Endothelial cell of hepatic sinusoid (primary cell): ENCODE results near the gene DEPP1.
"Not testable (repeated sequence)": the region's sequence is repeated elsewhere in the genome, so short reads cannot be mapped to it uniquely, and the experiment has no call there.

ENCODE experiments used
- in situ Hi-C: cut with HindIII; loops from 2 replicates; pipeline ENCODE4 v1.10.0; 2017; ENCODE audit warnings: low sequenced_read_pairs

Gene DEPP1, protein sequence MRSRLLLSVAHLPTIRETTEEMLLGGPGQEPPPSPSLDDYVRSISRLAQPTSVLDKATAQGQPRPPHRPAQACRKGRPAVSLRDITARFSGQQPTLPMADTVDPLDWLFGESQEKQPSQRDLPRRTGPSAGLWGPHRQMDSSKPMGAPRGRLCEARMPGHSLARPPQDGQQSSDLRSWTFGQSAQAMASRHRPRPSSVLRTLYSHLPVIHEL

DNA sequence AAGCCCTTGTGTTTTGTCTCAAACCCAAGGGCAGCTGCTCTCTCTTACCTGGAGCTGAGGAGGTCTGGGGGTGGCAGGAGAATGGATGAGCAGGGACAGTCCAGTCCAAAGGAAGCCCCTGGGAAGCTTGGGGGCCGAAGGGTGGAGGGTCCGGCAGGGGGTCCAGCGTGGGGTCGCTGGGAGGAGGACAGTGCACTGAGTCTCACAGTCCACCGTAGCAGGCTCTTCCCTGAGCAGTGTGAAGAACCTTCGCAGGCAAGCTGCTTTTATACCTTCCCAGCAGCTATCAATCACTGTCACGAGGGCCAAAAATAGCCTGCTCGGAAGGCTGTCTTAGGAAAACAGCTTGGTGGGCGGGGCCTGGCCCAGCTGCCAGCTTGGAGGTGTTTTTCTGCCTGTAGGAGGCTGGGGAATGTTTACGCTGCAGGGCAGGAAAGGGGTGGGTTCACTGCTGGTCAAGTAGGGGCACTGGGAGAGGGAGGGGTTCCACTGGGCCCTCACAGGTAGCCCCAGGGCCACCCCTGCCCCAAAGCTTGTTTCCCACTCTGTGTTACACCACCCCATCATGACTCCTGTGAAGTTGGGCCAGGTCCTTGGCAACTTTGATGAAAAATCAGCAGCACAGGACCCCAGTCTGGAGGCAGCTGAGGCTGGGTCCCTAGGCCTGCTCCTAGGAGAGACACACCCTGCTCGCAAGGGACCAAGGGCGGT lies at the start of gene DEPP1:
TSS of gene DEPP1 (minus strand) at position 240 of the 711 bp plus-strand sequence. CDS start 779 bp downstream, outside the sequence.
- in situ Hi-C loops = no loop called here

DNA sequence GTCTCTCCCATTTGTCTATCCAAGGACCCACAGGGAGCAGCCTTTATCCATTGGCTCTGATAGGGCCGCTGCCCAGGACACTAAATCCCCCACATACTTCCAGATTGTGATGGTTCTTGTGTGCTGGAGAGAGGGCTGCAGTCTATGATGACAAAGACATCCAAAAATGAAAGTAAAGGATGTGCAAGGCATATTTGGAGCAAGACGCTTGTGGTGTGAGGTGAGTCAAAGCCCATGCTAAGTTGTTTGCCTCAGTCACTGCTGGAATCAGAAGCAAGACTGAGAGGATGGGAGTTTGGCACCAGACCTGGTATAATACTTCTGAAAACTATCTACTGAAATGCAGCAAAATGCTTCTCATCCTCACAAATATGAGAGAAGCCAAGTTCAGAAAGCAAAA lies 44.8 kb upstream of the DEPP1 start:
- in situ Hi-C loops = no loop called here

DNA sequence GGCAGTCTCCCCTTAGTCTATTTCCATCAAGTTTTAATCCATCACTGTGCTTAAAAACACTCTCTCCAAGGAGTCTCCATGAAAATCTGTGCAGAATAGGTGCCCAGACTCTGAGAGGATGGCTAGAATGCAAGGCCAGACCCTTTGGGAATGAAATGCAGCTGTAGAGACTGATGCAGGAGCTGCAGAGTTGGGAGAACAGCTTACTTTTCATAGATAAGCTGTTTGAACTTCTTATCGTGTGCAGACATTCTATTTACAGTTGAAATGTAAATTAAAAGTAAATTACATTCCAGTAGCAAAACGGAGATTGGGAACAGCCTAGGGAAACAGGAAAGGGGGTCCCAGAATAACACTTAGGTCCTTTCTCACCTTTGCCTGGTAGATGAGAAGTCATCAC lies 37.0 kb upstream of the DEPP1 start:
- in situ Hi-C loops = no loop called here

DNA sequence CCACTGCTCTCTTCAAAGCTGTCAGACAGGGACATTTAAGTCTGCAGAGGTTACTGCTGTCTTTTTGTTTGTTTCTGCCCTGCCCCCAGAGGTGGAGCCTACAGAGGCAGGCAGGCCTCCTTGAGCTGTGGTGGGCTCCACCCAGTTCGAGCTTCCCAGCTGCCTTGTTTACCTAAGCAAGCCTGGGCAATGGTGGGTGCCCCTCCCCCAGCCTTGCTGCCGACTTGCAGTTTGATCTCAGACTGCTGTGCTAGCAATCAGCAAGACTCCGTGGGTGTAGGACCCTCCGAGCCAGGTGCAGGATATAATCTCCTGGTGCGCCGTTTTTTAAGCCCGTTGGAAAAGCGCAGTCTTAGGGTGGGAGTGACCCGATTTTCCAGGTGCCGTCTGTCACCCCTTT lies 35.9 kb upstream of the DEPP1 start:
- in situ Hi-C loops = not testable (repeated sequence)

DNA sequence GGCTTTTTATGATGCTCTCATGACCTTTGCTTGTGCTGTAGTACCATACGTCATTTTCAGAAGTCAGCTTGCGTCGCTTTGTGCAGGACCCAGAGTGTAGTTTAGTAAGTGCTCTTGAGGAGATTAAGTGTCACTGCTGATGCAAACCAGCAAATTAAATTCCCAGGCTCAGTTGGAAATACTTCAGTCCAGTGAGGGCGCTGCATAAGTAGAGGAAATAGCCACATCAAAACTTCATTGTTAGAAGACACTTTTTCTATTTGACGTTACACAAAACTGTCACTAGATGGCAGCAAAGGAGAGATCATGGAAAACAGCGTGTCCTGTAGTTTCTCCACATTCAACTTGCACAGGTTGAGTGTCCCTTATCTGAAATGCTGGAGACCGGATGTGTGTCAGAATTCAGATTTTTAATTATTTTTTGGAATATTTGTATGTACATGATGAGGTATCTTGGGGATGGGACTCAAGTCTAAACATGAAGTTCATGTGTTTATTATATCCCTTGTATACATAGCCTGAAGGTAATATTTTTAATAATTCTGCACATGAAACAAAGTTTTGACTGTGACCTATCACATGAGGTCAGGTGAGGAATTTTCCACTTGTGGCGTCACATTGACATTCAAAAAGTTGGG lies 30.0 kb upstream of the DEPP1 start:
- in situ Hi-C loops = no loop called here

DNA sequence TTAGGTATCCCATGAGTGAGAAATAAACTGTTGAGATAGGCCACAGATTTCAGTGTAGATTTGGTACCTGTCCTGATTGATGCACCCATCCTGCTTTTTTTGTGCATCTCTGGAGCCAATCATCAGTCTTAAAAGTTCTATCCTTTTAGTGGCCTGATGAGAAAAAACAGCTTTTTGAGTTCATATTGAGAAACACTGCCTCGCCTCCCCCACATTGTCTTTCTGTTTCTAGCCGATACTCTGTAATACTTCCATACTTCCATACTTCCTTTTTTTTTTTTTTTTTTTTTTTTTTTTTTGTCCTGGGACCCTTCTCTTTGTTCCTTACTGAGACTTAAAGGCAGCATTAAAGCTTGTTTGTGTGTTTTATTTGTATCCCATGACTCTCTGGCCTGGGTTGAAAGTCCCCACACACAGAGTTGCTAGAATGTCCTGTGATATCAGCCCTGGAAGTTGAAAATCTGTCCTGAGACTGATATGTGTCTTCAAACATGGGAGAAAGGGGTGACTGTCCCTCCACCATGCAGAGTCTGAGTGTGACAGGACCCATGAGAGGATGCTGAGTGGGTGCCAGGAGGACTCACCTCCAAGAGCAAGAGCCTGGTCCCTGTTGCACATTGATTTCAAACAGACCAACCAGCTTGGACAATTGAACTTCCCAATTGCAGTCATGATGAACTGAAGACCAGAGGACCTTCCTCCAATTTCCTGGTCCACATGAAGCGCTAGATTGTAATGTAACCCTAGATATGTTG lies 27.8 kb upstream of the DEPP1 start:
- in situ Hi-C loops = no loop called here

DNA sequence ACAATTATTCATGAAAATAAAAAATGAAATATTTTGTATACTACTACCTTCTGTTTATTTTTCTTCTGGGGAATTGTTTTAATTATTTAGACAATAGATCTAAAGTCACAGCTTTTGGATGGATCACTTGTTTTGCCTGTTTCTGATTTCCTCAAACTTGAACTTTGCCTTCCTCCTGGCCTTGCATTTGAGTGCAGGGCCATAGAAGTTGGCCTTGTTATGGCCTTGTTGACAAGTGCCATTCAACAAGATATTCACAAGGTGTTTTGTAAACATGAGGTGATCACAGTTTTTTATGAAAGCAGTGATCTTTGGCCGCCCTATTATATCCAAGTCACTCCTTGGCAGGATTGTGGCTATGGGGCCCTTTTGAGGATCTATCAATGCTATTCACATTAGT lies 26.7 kb upstream of the DEPP1 start:
- in situ Hi-C loops = no loop called here

DNA sequence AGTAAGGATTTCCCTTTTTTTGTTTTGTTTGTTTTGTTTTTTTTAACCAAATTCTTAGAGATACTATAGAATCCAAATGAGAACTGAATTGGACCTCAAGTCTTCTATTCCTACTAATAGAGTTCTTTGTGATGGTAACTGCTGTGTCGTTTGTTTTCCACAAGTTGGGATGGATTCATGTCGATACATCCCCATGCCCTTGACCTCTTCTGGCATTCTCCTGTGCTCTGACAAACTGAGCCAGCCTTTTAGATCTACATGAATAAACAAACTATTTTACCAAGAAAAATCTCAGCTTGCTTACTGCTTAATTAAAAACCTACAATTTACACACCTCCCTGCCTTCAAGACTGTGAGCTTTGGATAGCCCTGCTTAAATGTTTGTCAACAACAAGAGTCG lies 26.1 kb upstream of the DEPP1 start:
- in situ Hi-C loops = no loop called here

DNA sequence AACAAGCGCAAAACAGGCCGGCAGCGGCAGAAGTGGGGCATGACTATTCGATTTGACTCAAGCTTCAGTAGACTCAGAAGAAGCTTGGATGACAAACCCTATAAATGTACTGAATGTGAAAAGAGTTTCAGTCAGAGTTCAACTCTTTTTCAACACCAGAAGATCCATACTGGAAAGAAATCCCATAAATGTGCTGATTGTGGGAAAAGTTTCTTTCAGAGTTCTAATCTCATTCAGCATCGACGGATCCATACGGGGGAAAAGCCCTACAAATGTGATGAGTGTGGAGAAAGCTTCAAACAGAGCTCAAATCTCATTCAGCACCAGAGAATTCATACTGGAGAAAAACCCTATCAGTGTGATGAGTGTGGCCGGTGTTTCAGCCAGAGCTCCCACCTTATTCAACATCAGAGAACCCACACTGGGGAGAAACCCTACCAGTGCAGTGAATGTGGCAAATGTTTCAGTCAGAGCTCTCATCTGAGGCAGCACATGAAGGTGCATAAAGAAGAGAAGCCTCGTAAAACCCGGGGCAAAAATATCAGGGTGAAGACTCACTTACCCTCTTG lies 24.9 kb upstream of the DEPP1 start:
- in situ Hi-C loops = no loop called here

DNA sequence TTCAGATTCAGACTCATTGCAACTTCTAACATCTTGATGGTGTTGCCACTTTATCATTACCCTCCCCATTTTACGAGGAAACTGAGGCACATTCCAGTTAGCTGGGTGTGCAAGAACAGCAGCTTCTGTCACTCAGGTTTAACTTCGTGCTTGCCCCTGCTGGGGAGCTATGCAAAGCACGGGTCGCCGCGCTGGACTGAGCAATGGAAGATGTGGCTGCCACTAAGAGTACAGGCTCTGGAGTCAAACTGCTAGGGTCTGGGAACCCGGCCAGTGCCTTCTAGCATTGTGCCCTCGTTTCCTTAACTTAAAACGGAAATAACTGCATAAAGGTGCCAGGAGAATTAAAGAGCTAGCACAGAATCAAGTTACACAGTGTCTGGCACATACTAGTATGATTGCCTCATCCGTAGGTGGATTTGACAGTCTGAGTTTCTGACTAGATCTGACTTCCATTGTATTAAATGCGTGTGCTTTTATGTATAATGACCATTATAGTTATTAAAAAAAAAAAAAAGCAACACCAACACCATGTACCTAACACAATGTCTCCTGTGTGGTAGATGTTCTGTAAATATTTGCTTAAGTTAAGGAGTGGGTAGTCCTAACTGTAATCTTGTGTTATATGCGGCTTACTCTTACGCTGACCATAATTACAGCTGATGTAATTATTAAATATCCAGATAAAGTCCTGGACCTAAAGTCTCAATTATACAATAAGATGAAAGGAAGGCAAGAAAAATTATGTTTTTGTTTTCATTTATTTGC lies 23.0 kb upstream of the DEPP1 start:
- in situ Hi-C loops = no loop called here

DNA sequence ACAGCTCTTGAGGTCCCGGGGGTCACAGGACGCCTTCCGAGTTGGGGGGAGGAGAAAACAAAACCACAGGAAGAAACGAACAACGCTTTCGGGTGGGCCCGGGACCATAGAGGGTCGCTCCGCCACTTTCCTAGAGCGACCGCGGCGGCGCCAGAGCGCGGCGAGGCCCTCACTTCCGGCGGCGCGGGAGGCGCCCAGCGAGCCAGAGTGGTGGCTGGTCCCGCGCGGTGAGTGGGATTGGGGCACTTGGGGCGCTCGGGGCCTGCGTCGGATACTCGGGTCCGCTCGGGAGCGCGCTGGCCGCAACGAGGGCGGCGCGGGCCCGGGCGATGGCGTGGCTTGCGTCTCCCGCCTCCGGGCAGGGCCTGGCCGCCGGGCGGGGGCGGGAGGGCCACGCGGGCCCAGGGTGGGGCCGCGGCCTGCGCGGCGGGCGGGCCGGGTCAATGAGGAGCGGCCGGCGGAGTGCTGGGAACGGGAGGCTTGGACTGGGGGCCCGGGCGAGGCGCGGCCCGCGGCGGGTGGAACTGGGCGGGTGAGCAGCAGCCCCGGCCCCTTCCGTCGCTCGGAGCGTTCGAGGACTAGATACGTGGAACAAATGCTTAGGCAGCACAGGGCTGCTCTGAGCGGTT lies 22.3 kb upstream of the DEPP1 start, which contains the start of gene ZNF22:
TSS of gene ZNF22 (plus strand) at position 172 of the 629 bp plus-strand sequence. CDS start 2,446 bp downstream, outside the sequence.
- in situ Hi-C loops = no loop called here

DNA sequence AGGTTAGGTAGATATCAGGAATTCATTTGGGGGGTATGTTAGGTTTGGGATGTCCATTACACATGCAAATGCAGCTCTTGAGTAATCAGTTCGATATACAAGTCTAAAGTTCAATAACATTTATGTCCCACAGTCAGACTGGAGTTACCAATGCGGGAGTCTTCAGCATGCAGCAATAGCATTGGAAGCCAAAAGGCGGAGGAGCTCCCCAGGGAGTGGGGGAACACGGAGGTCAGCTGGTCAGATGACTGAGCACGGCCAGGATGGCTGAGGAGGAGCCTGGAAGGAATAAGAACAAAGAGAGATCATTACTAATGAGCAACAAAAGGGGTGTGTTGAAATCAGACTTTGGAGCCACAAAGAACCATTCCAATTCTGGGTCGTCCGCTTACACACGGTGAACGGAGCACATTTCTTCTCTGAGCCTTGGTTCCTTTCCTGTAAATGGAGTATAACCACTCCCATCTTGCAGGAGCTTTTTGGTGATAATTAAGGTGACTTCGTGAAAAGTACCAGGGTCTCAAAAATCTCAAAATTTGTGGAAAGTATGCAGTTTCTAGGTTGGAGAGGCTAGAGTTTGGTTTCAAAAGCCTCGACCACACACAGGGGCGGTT lies 21.6 kb upstream of the DEPP1 start:
- in situ Hi-C loops = no loop called here

DNA sequence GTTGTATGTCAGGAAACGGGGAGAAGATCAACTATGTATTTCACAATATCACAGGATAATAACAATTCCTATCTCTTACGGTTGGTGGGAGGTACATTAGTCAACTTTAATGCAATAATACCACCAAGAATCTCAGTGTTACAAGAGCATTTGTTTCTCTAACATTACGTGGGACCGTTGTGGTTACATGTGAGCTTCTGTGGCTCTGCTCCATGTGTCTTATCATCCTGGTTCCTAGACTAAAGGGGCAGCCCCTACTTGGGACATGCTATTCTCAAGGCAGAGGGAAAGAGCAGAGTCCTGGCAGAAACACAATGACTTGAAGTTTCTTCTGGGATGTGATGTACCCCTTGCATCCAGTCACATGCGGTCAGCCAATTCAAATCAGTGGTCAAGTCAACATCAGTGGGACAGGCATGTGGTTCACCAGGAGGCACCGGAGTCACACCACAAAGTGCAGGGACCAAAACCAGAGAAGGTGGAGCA lies 19.6 kb upstream of the DEPP1 start:
- in situ Hi-C loops = loop anchor here (5.0 kb wide), 1 partner anchor 36 kb away; no protein-coding TSS in a partner anchor

DNA sequence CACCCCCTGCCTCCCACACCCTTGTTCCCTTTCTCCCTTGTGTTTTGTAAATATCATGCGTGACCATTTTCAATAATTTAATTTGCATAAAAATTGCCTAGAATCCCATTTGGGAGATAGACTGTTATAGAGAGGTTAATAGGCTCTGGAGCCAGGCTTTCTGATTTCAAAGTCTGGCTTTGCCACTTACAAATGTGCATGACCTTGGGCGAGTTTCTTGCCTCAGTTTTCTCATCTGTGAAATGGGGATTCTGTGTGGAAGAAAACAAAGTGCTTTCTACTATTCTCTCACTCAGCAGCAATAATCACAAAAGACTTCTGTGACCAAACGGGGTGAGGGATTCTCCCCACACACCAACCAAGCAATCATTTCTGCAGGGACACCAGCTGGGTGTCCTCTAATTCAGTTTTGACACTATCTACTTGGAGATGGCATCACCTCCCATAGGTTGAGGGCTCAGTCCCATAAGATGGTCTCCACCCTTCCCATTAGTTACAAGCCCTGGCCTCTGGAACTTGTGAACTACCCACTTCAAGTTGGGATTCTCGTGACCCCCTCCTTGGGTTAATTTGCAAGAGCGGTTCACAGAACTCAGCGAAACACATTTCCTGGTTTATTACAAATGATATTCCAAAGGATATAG lies 18.6 kb upstream of the DEPP1 start:
- in situ Hi-C loops = loop anchor here (5.0 kb wide), 1 partner anchor 35 kb away; no protein-coding TSS in a partner anchor

DNA sequence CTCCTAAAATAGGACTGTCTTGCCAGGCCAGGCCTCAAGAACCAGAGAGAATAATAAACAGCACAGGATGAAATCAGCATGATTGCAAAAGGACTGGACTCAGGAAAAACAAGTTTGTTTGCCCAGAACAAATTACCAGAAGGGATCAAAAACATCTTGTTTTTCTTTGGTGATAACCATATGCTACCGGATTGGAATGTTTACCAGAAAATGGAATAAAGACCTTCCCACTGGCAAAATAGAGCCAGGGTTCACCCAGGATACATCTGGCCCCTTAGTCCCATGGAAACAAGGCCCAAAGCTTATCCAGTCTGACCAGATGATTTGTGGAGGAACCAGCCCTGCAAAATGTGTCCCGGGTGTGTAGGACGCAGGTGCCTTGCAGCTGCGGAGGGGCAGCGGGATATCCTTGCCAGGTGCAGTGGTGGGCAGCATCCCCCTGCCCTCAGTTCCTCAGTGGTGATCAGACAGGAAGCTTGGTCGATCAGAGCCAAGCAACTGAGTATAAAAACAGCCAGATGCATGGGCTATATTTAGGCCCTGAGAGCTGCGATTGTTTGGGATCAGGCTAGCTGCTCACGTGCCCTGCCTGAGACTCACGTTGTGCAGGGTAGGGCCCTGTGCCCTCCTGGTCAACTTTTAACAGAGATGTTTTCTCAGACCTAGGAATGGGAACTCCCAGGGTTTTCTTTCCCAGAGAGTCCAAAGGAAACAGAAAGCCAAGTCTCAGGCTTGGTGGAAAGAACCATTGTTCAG lies 17.5 kb upstream of the DEPP1 start:
- in situ Hi-C loops = loop anchor here (5.0 kb wide), 1 partner anchor 34 kb away; no protein-coding TSS in a partner anchor

DNA sequence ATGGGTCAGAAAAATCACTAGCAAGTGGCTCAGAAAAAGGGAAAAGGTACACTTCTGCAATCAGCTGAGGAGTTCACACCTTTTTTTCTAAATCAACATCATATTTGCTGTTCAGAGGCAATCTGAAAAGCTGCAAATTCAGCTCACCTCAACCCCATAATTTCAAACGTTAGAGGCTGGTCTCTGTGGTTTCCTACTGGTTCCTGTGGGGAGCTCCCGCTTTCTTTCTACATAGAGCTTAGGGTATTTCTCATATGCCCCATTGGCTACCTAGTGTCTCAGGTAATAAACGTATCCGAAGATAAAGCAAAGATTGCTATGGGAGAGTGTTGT lies 16.9 kb upstream of the DEPP1 start:
- in situ Hi-C loops = loop anchor here (5.0 kb wide), 1 partner anchor 33 kb away; no protein-coding TSS in a partner anchor

DNA sequence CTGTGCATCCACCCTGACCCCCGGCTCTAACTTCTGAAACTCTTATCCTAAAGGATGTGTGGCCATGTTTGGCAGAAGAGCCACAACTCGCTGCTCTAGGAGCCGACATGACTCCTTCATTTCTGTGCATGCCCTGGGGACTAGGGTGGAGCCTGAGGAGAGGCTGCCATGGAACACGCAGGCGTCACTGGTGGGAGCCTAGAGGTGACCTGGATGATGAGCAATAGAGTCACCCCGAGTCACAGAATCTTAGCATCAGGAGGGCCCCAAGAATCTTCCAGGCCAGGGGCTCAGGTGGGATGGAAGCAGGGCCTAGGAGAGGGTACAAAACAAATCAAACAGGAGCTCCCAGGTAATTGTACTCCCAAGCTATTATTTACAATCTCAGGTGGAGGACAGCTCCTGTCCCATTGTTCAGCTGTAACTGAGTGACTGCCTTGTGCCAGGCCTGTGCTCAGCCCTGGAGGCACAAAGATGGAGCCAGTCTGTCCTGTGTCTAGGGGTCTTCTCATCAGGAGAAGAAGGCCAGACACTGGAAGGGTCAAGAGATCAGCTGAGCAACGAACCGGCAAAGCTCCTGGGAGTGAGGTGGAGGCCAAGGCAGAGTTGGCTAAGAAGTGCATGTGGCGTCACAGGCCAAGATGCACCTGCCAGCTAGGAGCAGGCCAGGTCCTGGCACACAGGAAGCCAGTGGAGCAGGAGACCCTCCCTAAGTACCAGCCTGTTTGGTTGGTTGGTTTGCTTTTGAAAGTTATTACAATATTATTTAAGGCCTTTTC lies 16.3 kb upstream of the DEPP1 start:
- in situ Hi-C loops = loop anchor here (5.0 kb wide), 1 partner anchor 33 kb away; no protein-coding TSS in a partner anchor
